Neural cell (in vitro differentiated cells): ENCODE results near the gene ACRV1. TPM values are rescaled to one million over a fixed set of nuclear protein-coding genes. Genes with fewer than 3 reads are reported as not detected.

ENCODE experiments used
- H2AFZ ChIP-seq: fragments of 200-600, 300-800 bp; sonication (generic), shearing (Covaris generic); 2 replicates; pipeline ENCODE4 v1.6.0; 2014; ENCODE audit warnings: low read depth, mild to moderate bottlenecking, antibody characterized with exemption, low read length, moderate library complexity
- H3F3A ChIP-seq: fragments of 200-600 bp; shearing (Covaris generic); 2 replicates; pipeline ENCODE4 v1.6.1; 2016; ENCODE audit warnings: mild to moderate bottlenecking, moderate library complexity, mixed read lengths, antibody characterized with exemption, low read length; ENCODE audit not compliant: insufficient read depth, poor library complexity, severe bottlenecking
- H3K27ac ChIP-seq: fragments of 200-600, 300-800 bp; sonication (generic), shearing (Covaris generic); 2 replicates; pipeline ENCODE4 v1.5.1; 2014; ENCODE audit warnings: mild to moderate bottlenecking, low read length, moderate library complexity
- H3K27me3 ChIP-seq: fragments of 300-800, 200-600 bp; sonication (generic), shearing (Covaris generic); 2 replicates; pipeline ENCODE4 v1.6.0; 2014; ENCODE audit warnings: mild to moderate bottlenecking, low read depth, low read length, moderate library complexity; ENCODE audit not compliant: insufficient read depth
- H3K36me3 ChIP-seq: fragments of 300-800, 200-600 bp; sonication (generic), shearing (Covaris generic); 2 replicates; pipeline ENCODE4 v1.5.1; 2014; ENCODE audit warnings: mild to moderate bottlenecking, antibody characterized with exemption, low read length, moderate library complexity; ENCODE audit not compliant: insufficient read depth
- H3K4me2 ChIP-seq: fragments of 300-800, 200-600 bp; sonication (generic), shearing (Covaris generic); 2 replicates; pipeline ENCODE4 v1.6.0; 2014; ENCODE audit warnings: mild to moderate bottlenecking, low read length
- H3K4me3 ChIP-seq: fragments of 300-800, 200-600 bp; sonication (generic), shearing (Covaris generic); 2 replicates; pipeline ENCODE4 v1.5.1; 2014; ENCODE audit warnings: mild to moderate bottlenecking, low read length, moderate library complexity
- H3K79me2 ChIP-seq: fragments of 200-600 bp; shearing (Covaris generic); replicated peaks from 2 replicates; pipeline ENCODE4 v1.6.0; 2014; ENCODE audit warnings: mild to moderate bottlenecking, low read length, moderate library complexity; ENCODE audit not compliant: insufficient read depth
- H3K9ac ChIP-seq: fragments of 300-800, 200-600 bp; sonication (generic), shearing (Covaris generic); 2 replicates; pipeline ENCODE4 v1.6.1; 2016; ENCODE audit warnings: mild to moderate bottlenecking, low read length, mixed read lengths
- H3K9me2 ChIP-seq: fragments of 200-600 bp; shearing (Covaris generic); 2 replicates; pipeline ENCODE4 v1.6.1; 2016; ENCODE audit warnings: mild to moderate bottlenecking, low read length, mixed read lengths; ENCODE audit not compliant: insufficient read depth
- H3K9me3 ChIP-seq: fragments of 200-600, 300-800 bp; sonication (generic), shearing (Covaris generic); 2 replicates; pipeline ENCODE4 v1.6.1; 2016; ENCODE audit warnings: mild to moderate bottlenecking, mixed run types, low read length, moderate library complexity, mixed read lengths
- H4K20me1 ChIP-seq: fragments of 200-600 bp; shearing (Covaris generic); 2 replicates; pipeline ENCODE4 v1.6.1; 2016; ENCODE audit warnings: mild to moderate bottlenecking, mixed run types; ENCODE audit not compliant: insufficient read depth
- EP300 ChIP-seq: fragments of 450-650 bp; conservative IDR thresholded peaks from 2 replicates; pipeline ENCODE4 v1.6.1; 2014; ENCODE audit warnings: antibody characterized with exemption, mild to moderate bottlenecking, moderate library complexity; ENCODE audit not compliant: poor library complexity, severe bottlenecking
- EZH2 ChIP-seq: fragments of 200-600, 300-800 bp; shearing (Covaris generic), sonication (generic); IDR thresholded peaks from 2 replicates; pipeline ENCODE4 v1.6.1; 2014; ENCODE audit warnings: antibody characterized with exemption, low read length, borderline replicate concordance, mild to moderate bottlenecking; ENCODE audit not compliant: insufficient read depth, poor library complexity, severe bottlenecking
- MXI1 ChIP-seq: fragments of 450-650 bp; conservative IDR thresholded peaks from 2 replicates; pipeline ENCODE4 v1.6.1; 2014; ENCODE audit warnings: antibody characterized with exemption, mild to moderate bottlenecking; ENCODE audit not compliant: poor library complexity, severe bottlenecking
- POLR2AphosphoS5 ChIP-seq: IDR thresholded peaks from 2 replicates; pipeline ENCODE4 v1.6.1; 2012
- RAD21 ChIP-seq: fragments of 450-650 bp; conservative IDR thresholded peaks from 2 replicates; pipeline ENCODE4 v1.6.1; 2014; ENCODE audit warnings: antibody characterized with exemption, mild to moderate bottlenecking, moderate library complexity
- SMC3 ChIP-seq: fragments of 450-650 bp; conservative IDR thresholded peaks from 2 replicates; pipeline ENCODE4 v1.6.1; 2014; ENCODE audit warnings: antibody characterized with exemption, mild to moderate bottlenecking, moderate library complexity; ENCODE audit not compliant: poor library complexity
- TAF1 ChIP-seq: IDR thresholded peaks from 2 replicates; pipeline ENCODE4 v1.6.1; 2012; ENCODE audit warnings: low read depth
- polyA plus RNA-seq: library from polyadenylated mRNA; depleted of rRNA; stranded (reverse); fragments of >200 nt; gene quantifications from 2 replicates; pipeline ENCODE4 v1.2.3, GENCODE V29; 2014
- TF ChIP-seq, protein P1 (sequence below): fragments of 450-650 bp; IDR thresholded peaks from 2 replicates; pipeline ENCODE4 v1.5.1; 2014; ENCODE audit warnings: antibody characterized with exemption, mild to moderate bottlenecking, moderate library complexity; ENCODE audit not compliant: poor library complexity, severe bottlenecking
- TF ChIP-seq, protein P2 (sequence below): IDR thresholded peaks from 2 replicates; pipeline ENCODE4 v1.6.1; 2012; ENCODE audit warnings: borderline replicate concordance

Gene ACRV1
- polyA plus RNA-seq, 1 donor from 2014 or later, result 0.52 TPM

DNA sequence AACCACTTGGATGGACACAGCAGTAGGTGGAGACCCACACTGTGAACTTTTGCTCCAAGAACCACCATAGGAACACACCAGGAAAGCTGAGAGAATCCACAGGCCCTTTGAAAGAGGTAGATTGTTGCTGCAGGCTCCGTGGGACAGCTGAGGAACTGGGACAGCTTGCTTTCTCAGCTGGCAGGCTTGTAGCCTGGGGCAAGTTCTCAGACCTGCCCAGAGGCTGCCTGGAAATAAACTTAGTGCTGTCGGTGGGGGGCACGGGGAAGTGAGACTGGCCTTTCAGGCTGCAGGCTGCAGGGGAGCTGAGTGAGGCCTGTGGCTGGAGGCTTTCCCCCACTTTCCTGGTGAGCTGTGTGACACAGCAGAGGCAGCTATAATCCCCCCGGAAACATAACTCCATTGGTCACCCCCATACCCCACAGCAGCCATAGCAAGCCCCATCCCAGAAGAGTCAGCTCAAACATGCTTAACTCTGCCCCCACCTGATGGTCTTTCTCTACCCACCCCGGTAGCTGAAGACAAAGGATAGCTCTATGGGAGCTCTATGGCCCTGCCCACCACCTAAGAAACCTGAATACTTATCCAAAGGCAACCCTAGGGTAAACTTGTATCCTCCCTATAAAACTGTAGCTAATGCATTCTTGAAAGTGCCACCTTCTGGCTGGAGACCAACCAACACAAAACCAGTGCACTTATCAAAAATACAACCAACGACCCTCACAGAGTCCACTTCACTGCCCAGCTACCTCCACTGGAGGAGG, 21.4 kb upstream of the ACRV1 start:
- H3K9ac ChIP-seq, result no peak overlapping the region
- no peak overlapping the region for H3K27ac ChIP-seq
- H3K4me3 ChIP-seq, result no peak overlapping the region
- H2AFZ ChIP-seq, result no peak overlapping the region
- no peak overlapping the region for H3K4me2 ChIP-seq
- TF ChIP-seq, protein P1, sequence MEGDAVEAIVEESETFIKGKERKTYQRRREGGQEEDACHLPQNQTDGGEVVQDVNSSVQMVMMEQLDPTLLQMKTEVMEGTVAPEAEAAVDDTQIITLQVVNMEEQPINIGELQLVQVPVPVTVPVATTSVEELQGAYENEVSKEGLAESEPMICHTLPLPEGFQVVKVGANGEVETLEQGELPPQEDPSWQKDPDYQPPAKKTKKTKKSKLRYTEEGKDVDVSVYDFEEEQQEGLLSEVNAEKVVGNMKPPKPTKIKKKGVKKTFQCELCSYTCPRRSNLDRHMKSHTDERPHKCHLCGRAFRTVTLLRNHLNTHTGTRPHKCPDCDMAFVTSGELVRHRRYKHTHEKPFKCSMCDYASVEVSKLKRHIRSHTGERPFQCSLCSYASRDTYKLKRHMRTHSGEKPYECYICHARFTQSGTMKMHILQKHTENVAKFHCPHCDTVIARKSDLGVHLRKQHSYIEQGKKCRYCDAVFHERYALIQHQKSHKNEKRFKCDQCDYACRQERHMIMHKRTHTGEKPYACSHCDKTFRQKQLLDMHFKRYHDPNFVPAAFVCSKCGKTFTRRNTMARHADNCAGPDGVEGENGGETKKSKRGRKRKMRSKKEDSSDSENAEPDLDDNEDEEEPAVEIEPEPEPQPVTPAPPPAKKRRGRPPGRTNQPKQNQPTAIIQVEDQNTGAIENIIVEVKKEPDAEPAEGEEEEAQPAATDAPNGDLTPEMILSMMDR, result no peak
- no peak for TF ChIP-seq EZH2
- no peak for TF ChIP-seq POLR2AphosphoS5
- TF ChIP-seq RAD21, result no peak
- TF ChIP-seq MXI1, result no peak
- no peak for TF ChIP-seq SMC3
- TF ChIP-seq, protein P2, sequence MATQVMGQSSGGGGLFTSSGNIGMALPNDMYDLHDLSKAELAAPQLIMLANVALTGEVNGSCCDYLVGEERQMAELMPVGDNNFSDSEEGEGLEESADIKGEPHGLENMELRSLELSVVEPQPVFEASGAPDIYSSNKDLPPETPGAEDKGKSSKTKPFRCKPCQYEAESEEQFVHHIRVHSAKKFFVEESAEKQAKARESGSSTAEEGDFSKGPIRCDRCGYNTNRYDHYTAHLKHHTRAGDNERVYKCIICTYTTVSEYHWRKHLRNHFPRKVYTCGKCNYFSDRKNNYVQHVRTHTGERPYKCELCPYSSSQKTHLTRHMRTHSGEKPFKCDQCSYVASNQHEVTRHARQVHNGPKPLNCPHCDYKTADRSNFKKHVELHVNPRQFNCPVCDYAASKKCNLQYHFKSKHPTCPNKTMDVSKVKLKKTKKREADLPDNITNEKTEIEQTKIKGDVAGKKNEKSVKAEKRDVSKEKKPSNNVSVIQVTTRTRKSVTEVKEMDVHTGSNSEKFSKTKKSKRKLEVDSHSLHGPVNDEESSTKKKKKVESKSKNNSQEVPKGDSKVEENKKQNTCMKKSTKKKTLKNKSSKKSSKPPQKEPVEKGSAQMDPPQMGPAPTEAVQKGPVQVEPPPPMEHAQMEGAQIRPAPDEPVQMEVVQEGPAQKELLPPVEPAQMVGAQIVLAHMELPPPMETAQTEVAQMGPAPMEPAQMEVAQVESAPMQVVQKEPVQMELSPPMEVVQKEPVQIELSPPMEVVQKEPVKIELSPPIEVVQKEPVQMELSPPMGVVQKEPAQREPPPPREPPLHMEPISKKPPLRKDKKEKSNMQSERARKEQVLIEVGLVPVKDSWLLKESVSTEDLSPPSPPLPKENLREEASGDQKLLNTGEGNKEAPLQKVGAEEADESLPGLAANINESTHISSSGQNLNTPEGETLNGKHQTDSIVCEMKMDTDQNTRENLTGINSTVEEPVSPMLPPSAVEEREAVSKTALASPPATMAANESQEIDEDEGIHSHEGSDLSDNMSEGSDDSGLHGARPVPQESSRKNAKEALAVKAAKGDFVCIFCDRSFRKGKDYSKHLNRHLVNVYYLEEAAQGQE, result no peak
- TF ChIP-seq EP300, result no peak
- TF ChIP-seq TAF1, result no peak
- H4K20me1 ChIP-seq, result no peaks in the 10 kb centered on the region
- no peaks in the 10 kb centered on the region for H3K9me2 ChIP-seq
- no peaks in the 10 kb centered on the region for H3K36me3 ChIP-seq
- H3K9me3 ChIP-seq, result no peaks in the 10 kb centered on the region
- no peaks in the 10 kb centered on the region for H3K27me3 ChIP-seq
- H3K79me2 ChIP-seq, result no peaks in the 10 kb centered on the region
- H3F3A ChIP-seq, result no peaks in the 10 kb centered on the region

DNA sequence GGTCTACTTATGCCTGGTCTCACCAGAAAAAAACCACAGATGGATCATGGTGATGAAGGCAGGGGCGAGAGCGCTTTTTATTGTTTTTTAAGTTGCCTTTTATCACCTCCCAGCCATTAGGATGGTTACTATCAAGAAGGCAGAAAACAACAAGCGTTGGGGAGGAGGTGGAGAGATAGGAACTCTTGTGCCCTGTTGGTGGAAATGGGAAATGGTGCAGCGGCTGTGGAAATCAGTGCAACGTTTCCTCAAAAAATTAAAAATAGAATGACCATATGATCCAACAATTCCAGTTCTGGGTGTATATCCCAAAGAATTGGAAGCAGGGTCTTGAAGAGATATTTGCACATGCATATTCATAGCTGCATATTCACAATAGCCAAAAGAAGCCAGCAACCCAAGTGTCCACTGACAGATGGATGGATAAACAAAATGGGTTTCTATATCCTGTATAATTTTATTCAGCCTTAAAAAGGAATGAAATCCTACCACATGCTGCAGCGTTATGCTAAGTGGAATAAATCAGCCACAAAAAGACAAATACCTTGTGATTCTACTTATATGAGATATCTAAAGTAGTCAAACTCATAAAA, 20.5 kb upstream of the ACRV1 start:
- Histone ChIP-seq H3K79me2 (no peaks in the 10 kb centered on the region), H3K9ac (no peak overlapping the region), H3K27me3 (no peaks in the 10 kb centered on the region), H2AFZ (no peak overlapping the region), H3K9me2 (no peaks in the 10 kb centered on the region), H3K36me3 (no peaks in the 10 kb centered on the region), H3K4me3 (no peak overlapping the region), H3K9me3 (no peaks in the 10 kb centered on the region), H3K4me2 (no peak overlapping the region), H4K20me1 (no peaks in the 10 kb centered on the region), H3F3A (no peaks in the 10 kb centered on the region), H3K27ac (no peak overlapping the region)
- TF ChIP-seq TAF1, result no peak
- TF ChIP-seq RAD21, result no peak
- TF ChIP-seq MXI1, result no peak
- TF ChIP-seq EZH2, result no peak
- TF ChIP-seq, protein P2, result no peak
- no peak for TF ChIP-seq SMC3
- TF ChIP-seq, protein P1, result no peak
- TF ChIP-seq POLR2AphosphoS5, result no peak
- no peak for TF ChIP-seq EP300
